IMR-90 (cell line): ENCODE results near the gene UBL7. TPM values are rescaled to one million over a fixed set of nuclear protein-coding genes. Genes with fewer than 3 reads are reported as not detected.
"Not testable (repeated sequence)": the region's sequence is repeated elsewhere in the genome, so short reads cannot be mapped to it uniquely, and the experiment has no call there.

Source experiments
- ATAC-seq: fragments of 200-7000 bp; cut with Tn5 transposase; 2 replicates; pipeline ENCODE4 v1.9.1; 2020; ENCODE audit warnings: low read depth, mild to moderate bottlenecking, moderate library complexity
- BruUV-seq: library from RNA; stranded (reverse); fragments of 400-500 nt; replicated peaks from 2 replicates; lab custom pipeline; 2021; lab: Mats Ljungman, UMichigan
- CTCF ChIA-PET: fragments of 300-600 bp; formaldehyde crosslinking; extraction: SDS; loops from one replicate; lab custom pipeline; 2021; ENCODE audit warnings: antibody characterized with exemption; lab: Yijun Ruan, JAX
- POLR2A ChIA-PET: fragments of 300-600 bp; sonication (Branson Sonifier 250); formaldehyde crosslinking; loops from one replicate; lab custom pipeline; 2022; ENCODE audit warnings: antibody characterized with exemption; ENCODE audit not compliant: unreplicated experiment; lab: Charles Lee
- DNase-seq: peaks from one replicate; pipeline ENCODE4 v3.0.0; 2013
- H2AFZ ChIP-seq: replicated peaks from 2 replicates; pipeline ENCODE3; 2013; ENCODE audit warnings: low read length, mild to moderate bottlenecking; ENCODE audit not compliant: poor library complexity
- H2AK5ac ChIP-seq: 2 replicates; pipeline ENCODE4 v1.6.1; 2013; ENCODE audit warnings: low read depth, low read length, inconsistent platforms
- H2AK9ac ChIP-seq: replicated peaks from 2 replicates; pipeline ENCODE3; 2013; ENCODE audit warnings: mild to moderate bottlenecking, low read depth, low read length, moderate library complexity; ENCODE audit not compliant: poor library complexity
- H2BK120ac ChIP-seq: 2 replicates; pipeline ENCODE4 v1.6.1; 2013; ENCODE audit warnings: low read depth, low read length, inconsistent platforms
- H2BK15ac ChIP-seq: 3 replicates; pipeline ENCODE4 v1.6.1; 2013; ENCODE audit warnings: low read depth, low read length, inconsistent platforms
- H2BK20ac ChIP-seq: 2 replicates; pipeline ENCODE4 v1.6.1; 2013; ENCODE audit warnings: low read depth, mild to moderate bottlenecking, inconsistent platforms, low read length, moderate library complexity
- H2BK5ac ChIP-seq: 2 replicates; pipeline ENCODE4 v1.6.1; 2013; ENCODE audit warnings: mild to moderate bottlenecking, low read depth, low read length, inconsistent platforms; ENCODE audit not compliant: poor library complexity, severe bottlenecking
- H3K14ac ChIP-seq: replicated peaks from 2 replicates; pipeline ENCODE4 v1.6.1; 2013; ENCODE audit warnings: low read depth, low read length, inconsistent platforms
- H3K18ac ChIP-seq: 2 replicates; pipeline ENCODE4 v1.6.1; 2013; ENCODE audit warnings: low read depth, low read length, control low read depth
- H3K23ac ChIP-seq: 2 replicates; pipeline ENCODE4 v1.6.1; 2013; ENCODE audit warnings: low read depth, low read length, inconsistent platforms
- H3K27ac ChIP-seq: 2 replicates; pipeline ENCODE4 v1.5.1; 2013; ENCODE audit warnings: mild to moderate bottlenecking, control low read depth, low read length; ENCODE audit not compliant: insufficient read depth
- H3K27me3 ChIP-seq: 2 replicates; pipeline ENCODE4 v1.6.1; 2013; ENCODE audit warnings: low read length; ENCODE audit not compliant: control insufficient read depth, insufficient read depth
- H3K36me3 ChIP-seq: 2 replicates; pipeline ENCODE4 v1.6.1; 2013; ENCODE audit warnings: low read length, mixed read lengths; ENCODE audit not compliant: control insufficient read depth, insufficient read depth
- H3K4ac ChIP-seq: 2 replicates; pipeline ENCODE4 v1.6.1; 2013; ENCODE audit warnings: low read depth, low read length, inconsistent platforms
- H3K4me1 ChIP-seq: 2 replicates; pipeline ENCODE4 v1.6.1; 2013; ENCODE audit warnings: low read length, mixed read lengths; ENCODE audit not compliant: control insufficient read depth, insufficient read depth
- H3K4me2 ChIP-seq: 2 replicates; pipeline ENCODE4 v1.6.1; 2013; ENCODE audit warnings: low read depth, mild to moderate bottlenecking, control low read depth, low read length, moderate library complexity
- H3K4me3 ChIP-seq: 2 replicates; pipeline ENCODE4 v1.5.1; 2013; ENCODE audit warnings: low read depth, mild to moderate bottlenecking, control low read depth, low read length, moderate library complexity; ENCODE audit not compliant: insufficient read depth
- H3K56ac ChIP-seq: 2 replicates; pipeline ENCODE4 v1.6.1; 2013; ENCODE audit warnings: low read length, inconsistent platforms; ENCODE audit not compliant: insufficient read depth; ENCODE audit errors: extremely low read depth
- H3K79me1 ChIP-seq, 2 experiments: 2 replicates each; pipeline ENCODE4 v1.6.1; 2013; ENCODE audit warnings: low read length in 2 of 2, inconsistent platforms in 1 of 2, low read depth in 1 of 2
- H3K9ac ChIP-seq: 2 replicates; pipeline ENCODE4 v1.6.1; 2013; ENCODE audit warnings: low read depth, low read length, control low read depth
- H3K9me1 ChIP-seq: 2 replicates; pipeline ENCODE4 v1.6.1; 2013; ENCODE audit warnings: low read length, inconsistent platforms; ENCODE audit not compliant: insufficient read depth
- H3K9me3 ChIP-seq: 2 replicates; pipeline ENCODE4 v1.6.1; 2013; ENCODE audit warnings: low read length; ENCODE audit not compliant: control insufficient read depth, insufficient read depth
- H4K20me1 ChIP-seq: 2 replicates; pipeline ENCODE4 v1.6.1; 2013; ENCODE audit warnings: low read length, inconsistent platforms; ENCODE audit not compliant: insufficient read depth
- H4K5ac ChIP-seq: 2 replicates; pipeline ENCODE4 v1.6.1; 2013; ENCODE audit warnings: mild to moderate bottlenecking, low read depth, low read length, control low read depth
- H4K8ac ChIP-seq, 2 experiments: 2 replicates each; pipeline ENCODE4 v1.6.1; 2013; ENCODE audit warnings: low read depth in 2 of 2, low read length in 2 of 2, control low read depth in 1 of 2, inconsistent platforms in 1 of 2
- H4K91ac ChIP-seq: 2 replicates; pipeline ENCODE4 v1.6.1; 2013; ENCODE audit warnings: low read depth, low read length, inconsistent platforms; ENCODE audit not compliant: insufficient read depth
- CEBPB ChIP-seq: IDR thresholded peaks from 2 replicates; pipeline ENCODE4 v1.6.1; 2012; ENCODE audit warnings: low read depth, low read length, improper control_type of control experiment
- ELK1 ChIP-seq: fragments of 150-350 bp; IDR thresholded peaks from 2 replicates; pipeline ENCODE4 v1.6.1; 2016; ENCODE audit warnings: low read depth, mild to moderate bottlenecking, low read length, moderate library complexity, borderline replicate concordance
- FOS ChIP-seq: fragments of 150-350 bp; IDR thresholded peaks from 2 replicates; pipeline ENCODE4 v1.6.1; 2016; ENCODE audit warnings: low read depth, low read length
- MXI1 ChIP-seq: IDR thresholded peaks from 2 replicates; pipeline ENCODE4 v1.6.1; 2012; ENCODE audit warnings: low read depth, mild to moderate bottlenecking, low read length, moderate library complexity, borderline replicate concordance
- POLR2A ChIP-seq: IDR thresholded peaks from 2 replicates; pipeline ENCODE4 v1.6.1; 2012; ENCODE audit warnings: mild to moderate bottlenecking, low read depth, low read length
- RAD21 ChIP-seq: IDR thresholded peaks from 2 replicates; pipeline ENCODE4 v1.6.1; 2012; ENCODE audit warnings: low read length, improper control_type of control experiment
- RCOR1 ChIP-seq: IDR thresholded peaks from 2 replicates; pipeline ENCODE4 v1.6.1; 2012; ENCODE audit warnings: mild to moderate bottlenecking, low read length, improper control_type of control experiment; ENCODE audit not compliant: insufficient replicate concordance
- RFX5 ChIP-seq: IDR thresholded peaks from 2 replicates; pipeline ENCODE4 v1.8.0; 2012; ENCODE audit warnings: low read depth, mild to moderate bottlenecking, low read length, moderate library complexity
- SMC3 ChIP-seq: fragments of 150-350 bp; IDR thresholded peaks from 2 replicates; pipeline ENCODE4 v1.6.1; 2016; ENCODE audit warnings: low read depth, mild to moderate bottlenecking, antibody characterized with exemption, low read length, moderate library complexity
- WGBS, 2 experiments: methylation state at CpG; one replicate each; pipeline versions ENCODE4 v1.1.5 to v1.1.7; 2013; ENCODE audit warnings: missing lambda C conversion rate in 2 of 2; ENCODE audit not compliant: insufficient read length in 1 of 2; ENCODE audit errors: extremely low coverage in 2 of 2; 5-methylcytosine and 5-hydroxymethylcytosine counted together
- dilution Hi-C: fragments of 300-500 bp; cut with HindIII; formaldehyde crosslinking; loops from one replicate; pipeline ENCODE4 v1.14.3; 2018; ENCODE audit warnings: low sequenced_read_pairs; ENCODE audit not compliant: unreplicated experiment
- in situ Hi-C: fragments of 300-500 bp; cut with MboI; formaldehyde crosslinking; loops from 3 replicates; pipeline ENCODE4 v1.14.3; 2019; ENCODE audit warnings: low sequenced_read_pairs, inconsistent platforms, mixed read lengths
- intact Hi-C: fragments of 100-400 bp; cut with micrococcal nuclease; formaldehyde crosslinking; loops from 2 replicates; pipeline ENCODE4 v1.10.0; 2022
- polyA plus RNA-seq, 3 experiments: library from polyadenylated mRNA; depleted of rRNA; stranded (reverse); fragments of >200 nt; gene quantifications; 2 replicates each; pipeline ENCODE4 v1.2.3, GENCODE V29; 2012; ENCODE audit warnings: low replicate concordance in 1 of 3
- total RNA-seq: library from RNA; depleted of rRNA; stranded (reverse); fragments of >200 nt; gene quantifications from 2 replicates; pipeline ENCODE4 v1.2.3, GENCODE V29; 2012

Gene UBL7
- total and polyA plus RNA-seq, 2 of the 4 experiments (the other 2 are of a cell fraction), result 68.1 to 78.4 TPM

DNA sequence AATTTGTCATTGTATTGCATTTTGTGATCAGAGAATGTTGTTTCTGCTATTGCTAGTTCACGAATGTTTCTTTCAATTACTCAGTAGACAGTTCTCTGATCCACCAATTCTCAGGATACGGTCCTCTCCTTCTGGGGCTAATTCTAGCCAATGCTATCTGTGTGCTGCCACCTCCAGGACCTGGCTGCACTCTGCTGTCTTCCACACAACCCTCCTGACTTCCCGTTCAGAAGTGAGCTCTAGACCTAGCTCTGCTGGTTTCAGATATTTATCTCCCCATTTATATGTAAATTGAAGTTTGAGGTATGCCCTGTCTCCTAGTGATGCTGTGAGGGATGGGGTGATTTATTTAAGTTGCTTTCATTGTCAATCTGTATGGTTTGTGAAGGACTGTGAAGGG, 21.7 kb upstream of the UBL7 start:
- Histone ChIP-seq H2BK20ac (no peak overlapping the region), H3K9me3 (no peaks in the 10 kb centered on the region), H3K9ac (no peak overlapping the region), H3K4ac (no peak overlapping the region), H2AFZ (no peak overlapping the region), H4K91ac (no peak overlapping the region), H3K27ac (no peak overlapping the region), H3K56ac (no peak overlapping the region), H3K23ac (no peak overlapping the region), H3K14ac (no peak overlapping the region), H4K20me1 (no peaks in the 10 kb centered on the region), H3K36me3 (no peaks in the 10 kb centered on the region), H2BK120ac (no peak overlapping the region), H3K79me1 (no peaks in the 10 kb centered on the region), H2AK5ac (no peak overlapping the region), H2BK15ac (no peak overlapping the region), H2BK5ac (no peak overlapping the region), H3K4me2 (no peak overlapping the region), H3K4me1 (no peaks in the 10 kb centered on the region), H3K4me3 (no peak overlapping the region), H2AK9ac (no peak overlapping the region), H4K8ac (no peak overlapping the region), H3K9me1 (no peaks in the 10 kb centered on the region), H4K5ac (no peak overlapping the region), H3K18ac (no peak overlapping the region), H3K27me3 (no peaks in the 10 kb centered on the region)
- dilution Hi-C loops, result no loop called here
- in situ Hi-C loops, result no loop called here
- CTCF ChIA-PET, result no interaction called here
- no peak for TF ChIP-seq ELK1
- TF ChIP-seq RCOR1, result no peak
- TF ChIP-seq RFX5, result no peak
- TF ChIP-seq FOS, result no peak
- peak; percentile 14; the same call in 1 of the 2 replicates for TF ChIP-seq RAD21
- TF ChIP-seq CEBPB, result no peak
- TF ChIP-seq SMC3, result peak; percentile 5; the same call in 1 of the 2 replicates
- TF ChIP-seq POLR2A, result no peak
- no peak for TF ChIP-seq MXI1
- intact Hi-C loops, result no loop called here
- ATAC-seq, result no peak
- no CpG with 5 or more reads among the region's 3 CpGs for WGBS, 2 experiments
- DNase-seq, result no peak
- no TSS peak for BruUV-seq
- POLR2A ChIA-PET, result no interaction called here

- H3K4ac ChIP-seq, dilution Hi-C loops: not testable (repeated sequence)
These were observed 19.4 kb upstream of the UBL7 start for GRCh38 chr15:74480364-74480763.

More at GRCh38 chr15:74480364-74480763, 19.4 kb upstream of the UBL7 start:
- H3K56ac ChIP-seq, H4K5ac ChIP-seq, H3K4me2 ChIP-seq, H2BK5ac ChIP-seq, H3K36me3 ChIP-seq, H2BK20ac ChIP-seq, H2BK120ac ChIP-seq, H2BK15ac ChIP-seq, H2AK9ac ChIP-seq, ATAC-seq, H3K9me1 ChIP-seq, H3K4me1 ChIP-seq, H4K20me1 ChIP-seq, H4K91ac ChIP-seq, H3K4me3 ChIP-seq, H3K9me3 ChIP-seq, H3K23ac ChIP-seq, BruUV-seq, H3K14ac ChIP-seq, H3K79me1 ChIP-seq, H2AK5ac ChIP-seq, DNase-seq, intact Hi-C loops, H3K18ac ChIP-seq, H3K9ac ChIP-seq, H4K8ac ChIP-seq, H3K27ac ChIP-seq, in situ Hi-C loops, CTCF ChIA-PET, H2AFZ ChIP-seq, POLR2A ChIA-PET, H3K27me3 ChIP-seq: not testable (repeated sequence)
- WGBS, 2 experiments, result 97% methylated on average over 6 of the region's 27 CpGs; no CpG with 5 or more reads in 1 of the 2 experiments
